Inflammatory macrophage (primary cell): ENCODE results near the gene LAGE3.

Source experiments
- DNase-seq, 2 donors: peaks; one replicate each; pipeline ENCODE4 v3.0.0-alpha.2; 2020 to 2022

Gene LAGE3

DNA sequence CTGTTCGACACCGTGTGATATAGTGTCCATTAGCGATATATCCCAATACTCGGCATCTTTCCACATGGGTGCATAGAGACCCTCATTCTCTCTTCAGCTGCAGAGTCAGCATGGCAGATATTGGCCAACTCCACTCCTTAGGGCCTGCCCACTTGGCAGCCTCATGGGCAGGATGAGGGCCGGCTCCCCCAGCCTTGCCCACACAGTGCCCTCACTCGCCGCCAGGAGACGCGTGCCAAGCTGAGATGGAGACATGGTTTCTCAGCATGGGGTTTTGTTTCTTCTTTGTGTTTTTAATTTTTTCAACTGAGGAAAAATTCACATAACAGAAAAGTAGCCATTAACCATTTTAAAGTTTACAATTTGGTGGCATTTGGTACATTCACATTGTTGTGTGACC lies 26.3 kb downstream of the LAGE3 start:
- DNase-seq: no peak

DNA sequence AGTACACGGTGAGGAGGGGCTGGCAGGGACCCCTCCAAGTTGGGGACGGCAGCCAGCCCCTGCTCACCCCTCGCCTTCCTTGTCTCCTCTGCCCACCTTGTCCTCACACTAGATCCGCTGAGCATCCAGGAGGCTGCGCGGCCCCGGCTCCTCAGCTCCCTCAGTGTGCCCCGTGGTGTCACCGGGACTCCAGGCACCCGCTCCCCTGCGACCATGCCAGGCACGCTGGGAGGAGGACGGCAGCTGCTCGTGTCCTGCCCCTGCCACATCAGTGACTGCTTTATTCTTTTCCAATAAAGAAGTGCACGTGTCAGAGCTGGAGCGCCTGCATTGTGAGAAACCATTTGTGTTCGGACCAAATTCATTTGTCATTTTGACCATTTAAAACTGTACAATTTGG lies 28.8 kb downstream of the LAGE3 start:
- DNase-seq: no peak

DNA sequence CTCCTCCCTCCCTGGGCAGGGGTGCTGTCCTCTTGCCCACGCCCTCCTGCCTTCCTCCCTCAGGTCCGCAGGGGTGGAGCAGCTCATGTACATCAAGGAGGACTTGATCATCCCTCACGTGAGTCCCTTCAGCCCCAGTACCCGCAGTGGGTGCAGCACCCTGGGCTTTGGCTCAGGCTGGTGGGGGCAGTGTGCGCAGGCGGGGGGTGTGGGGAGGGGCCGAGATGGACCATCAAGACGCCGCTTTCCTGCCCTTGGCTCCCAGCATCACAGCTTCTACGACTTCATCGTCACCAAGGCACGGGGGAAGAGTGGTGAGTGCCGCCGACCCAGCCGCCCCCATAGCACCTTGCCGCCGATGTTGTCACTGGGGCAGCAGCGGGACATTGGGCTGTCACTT lies 29.5 kb downstream of the LAGE3 start:
- DNase-seq: no peak

DNA sequence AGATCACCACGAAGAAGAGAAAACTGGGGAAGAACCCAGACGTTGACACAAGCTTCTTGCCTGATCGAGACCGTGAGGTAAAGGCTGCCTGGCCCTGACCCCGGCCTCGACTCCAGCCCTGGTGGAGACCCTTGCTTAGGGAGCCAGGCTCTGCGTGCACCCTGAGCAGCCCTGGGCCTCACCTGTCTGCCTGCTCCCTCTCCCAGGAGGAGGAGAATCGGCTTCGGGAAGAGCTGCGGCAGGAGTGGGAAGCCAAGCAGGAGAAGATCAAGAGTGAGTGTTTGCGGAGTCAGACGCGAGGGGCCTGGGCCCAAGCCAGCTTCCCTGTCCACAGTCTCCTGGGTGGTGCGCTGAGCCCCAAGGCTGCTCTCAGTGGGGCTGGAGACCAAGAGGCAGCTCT lies 30.6 kb downstream of the LAGE3 start:
- DNase-seq: no peak

DNA sequence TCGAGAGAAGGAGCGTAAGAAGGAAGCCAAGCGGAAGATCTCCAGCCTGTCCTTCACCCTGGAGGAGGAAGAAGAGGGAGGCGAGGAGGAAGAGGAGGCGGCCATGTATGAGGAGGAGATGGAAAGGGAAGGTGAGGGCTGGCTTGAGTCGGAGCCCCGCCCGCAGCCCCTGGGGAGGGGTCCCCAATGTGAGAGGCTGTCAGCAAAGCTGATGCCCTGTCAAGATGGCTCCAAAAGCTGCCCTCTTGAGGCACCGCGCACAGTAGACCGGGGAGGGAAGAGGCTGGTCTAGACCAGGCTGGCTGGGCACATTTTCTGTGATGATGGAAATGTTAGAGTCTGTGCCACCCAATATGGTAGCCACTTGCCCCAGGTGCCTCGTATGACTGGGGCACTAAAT lies 32.7 kb downstream of the LAGE3 start:
- DNase-seq: no peak

DNA sequence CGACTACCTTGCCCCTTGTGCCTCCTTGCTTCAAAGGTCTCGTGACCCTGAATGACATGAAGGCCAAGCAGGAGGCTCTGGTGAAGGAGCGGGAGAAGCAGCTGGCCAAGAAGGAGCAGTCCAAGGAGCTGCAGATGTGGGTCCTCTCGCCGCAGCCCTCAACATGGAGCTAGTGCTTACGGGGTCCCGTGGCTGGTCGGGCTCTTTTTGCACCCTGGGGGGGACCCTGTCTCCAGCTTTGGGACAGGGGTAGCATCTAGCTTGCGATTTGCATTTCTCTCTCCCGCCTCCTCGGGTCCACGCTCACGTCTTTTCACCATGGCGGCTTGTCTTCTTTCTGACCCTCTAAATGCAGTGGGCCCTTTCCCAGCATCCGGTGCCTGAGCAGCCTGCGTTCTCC lies 33.3 kb downstream of the LAGE3 start:
- no peak for DNase-seq

DNA sequence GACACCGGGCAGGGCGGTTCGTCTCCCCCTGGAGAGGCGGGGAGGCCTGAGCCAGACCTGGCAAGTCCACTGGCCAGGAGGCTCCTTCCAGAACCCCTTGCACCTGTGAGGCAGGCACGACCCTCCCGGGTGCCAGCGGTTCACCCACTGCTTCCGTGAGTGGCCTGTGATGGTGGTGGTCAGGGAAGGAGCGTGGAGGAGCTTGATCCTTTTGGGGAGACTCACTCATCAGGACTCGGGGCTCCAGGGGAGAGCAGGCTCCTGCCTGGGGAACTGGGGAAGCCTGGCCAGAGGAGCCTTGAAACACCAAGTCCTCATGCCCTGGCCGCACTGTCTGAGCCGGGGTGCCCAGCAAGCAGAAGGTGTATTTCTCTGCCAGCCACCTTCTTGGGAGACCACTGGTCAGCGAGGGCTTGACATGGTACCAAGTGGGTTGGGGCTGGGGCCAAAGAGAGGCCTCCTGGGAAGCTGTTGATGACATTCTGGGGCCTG lies 34.3 kb downstream of the LAGE3 start:
- no peak for DNase-seq

DNA sequence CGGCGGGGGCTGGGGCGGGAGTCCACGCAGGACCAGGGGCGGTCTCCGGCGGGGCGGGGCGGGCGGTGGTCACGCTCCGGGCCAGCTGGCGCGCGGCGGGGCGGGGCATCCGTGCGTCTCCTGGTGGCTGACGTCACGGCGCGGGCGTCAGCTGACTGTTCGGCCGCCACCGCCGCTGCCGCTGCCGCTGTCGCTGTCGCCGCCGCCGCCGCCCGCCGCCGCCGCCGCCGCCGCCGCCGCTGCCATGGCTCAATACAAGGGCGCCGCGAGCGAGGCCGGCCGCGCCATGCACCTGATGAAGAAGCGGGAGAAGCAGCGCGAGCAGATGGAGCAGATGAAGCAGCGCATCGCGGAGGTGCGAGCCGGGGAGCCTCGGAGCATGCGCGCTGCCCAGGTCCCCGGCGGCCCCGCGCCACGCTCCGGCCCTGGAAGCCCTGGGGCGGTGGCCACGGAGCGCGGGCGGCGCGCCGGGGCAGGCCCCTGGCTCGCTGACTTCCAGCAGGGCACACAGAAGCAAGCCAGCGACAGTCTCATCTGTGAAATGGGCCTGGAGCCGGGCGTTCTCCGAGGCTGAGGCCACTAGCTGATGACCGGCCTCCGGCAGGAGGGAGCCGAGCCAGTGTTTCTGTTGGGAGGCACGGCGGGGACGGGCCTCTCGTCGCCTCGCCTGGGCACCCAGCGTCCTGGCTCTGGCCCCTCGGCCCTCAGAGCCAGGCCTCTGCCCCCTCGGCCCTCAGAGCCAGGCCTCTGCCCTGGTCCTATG lies 34.9 kb downstream of the LAGE3 start, which contains the start of gene FAM50A:
FAM50A (plus strand) TSS at position 150 of the 763 bp plus-strand sequence; CDS start at position 245, 95 bp downstream.
- DNase-seq: peak; percentile 55 to 80

DNA sequence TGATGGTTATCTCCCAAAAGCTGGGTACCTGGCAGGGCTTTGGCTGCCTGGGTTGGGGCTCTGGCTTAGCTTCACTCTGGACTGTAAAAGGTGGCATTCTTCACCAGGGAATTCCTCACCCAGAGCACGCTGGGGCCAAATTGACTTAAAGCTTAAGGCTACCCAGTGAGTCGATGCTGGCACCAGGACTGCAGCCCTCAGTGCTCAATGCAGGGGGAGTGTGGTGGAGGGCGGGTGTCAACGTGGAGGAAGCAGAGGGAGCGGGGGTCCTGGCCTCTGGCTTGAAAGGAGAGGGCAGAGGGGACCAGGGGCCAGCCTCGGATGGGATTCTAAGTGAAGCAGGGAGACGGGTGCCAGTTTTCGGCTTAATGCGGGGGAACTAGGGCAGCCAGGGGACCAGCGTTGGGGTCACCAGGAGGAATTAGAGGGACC lies 35.6 kb downstream of the LAGE3 start:
- DNase-seq: no peak

DNA sequence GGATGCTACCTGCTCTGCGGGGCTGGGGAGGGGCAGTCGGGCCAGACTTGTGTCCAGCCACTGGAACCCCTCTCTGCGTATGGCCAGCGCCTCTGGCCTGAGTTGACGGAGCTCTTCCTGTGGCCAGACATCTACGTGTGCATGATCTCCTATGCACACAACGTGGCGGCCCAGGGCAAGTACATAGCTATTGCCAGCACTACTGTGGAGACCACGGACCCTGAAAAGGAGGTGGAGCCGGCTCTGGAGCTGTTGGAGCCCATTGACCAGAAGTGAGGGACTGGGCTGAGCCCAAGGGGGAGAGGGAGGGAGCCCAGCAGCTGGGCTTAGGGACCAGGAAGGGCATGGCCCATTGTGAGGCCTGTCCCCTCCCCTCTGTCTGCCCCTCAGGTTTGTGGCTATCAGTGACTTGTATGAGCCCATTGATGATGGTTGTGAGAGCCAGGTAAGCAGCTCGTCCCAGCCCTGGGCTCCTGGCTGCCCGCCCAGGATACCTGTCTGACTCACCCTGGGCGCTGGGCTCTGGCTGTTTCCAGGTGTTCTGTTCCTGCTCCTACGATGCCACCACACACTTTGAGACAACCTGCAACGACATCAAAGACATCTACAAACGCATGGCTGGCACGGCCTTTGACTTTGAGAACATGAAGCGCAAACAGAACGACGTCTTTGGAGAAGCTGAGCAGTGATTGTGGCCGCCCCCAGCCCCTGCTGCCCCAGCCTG lies 36.9 kb downstream of the LAGE3 start:
- no peak for DNase-seq

DNA sequence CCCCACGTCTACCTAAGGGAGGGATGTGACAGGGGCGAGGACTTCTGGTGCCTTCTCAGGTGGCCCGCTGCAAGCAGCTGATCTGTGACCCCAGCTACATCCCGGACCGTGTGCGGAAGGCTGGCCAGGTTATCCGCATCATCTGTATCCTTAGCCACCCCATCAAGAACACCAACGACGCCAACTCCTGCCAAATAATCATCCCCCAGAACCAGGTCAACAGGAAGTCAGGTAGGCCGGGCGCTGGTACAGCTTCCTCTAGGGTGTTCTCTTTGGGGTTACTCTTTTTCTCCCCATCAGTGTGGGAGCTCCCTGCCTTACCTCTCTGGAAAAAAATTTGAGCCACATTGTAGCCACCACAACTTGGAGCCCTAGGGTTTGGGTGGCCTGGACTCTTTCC lies 37.5 kb downstream of the LAGE3 start:
- no peak for DNase-seq

DNA sequence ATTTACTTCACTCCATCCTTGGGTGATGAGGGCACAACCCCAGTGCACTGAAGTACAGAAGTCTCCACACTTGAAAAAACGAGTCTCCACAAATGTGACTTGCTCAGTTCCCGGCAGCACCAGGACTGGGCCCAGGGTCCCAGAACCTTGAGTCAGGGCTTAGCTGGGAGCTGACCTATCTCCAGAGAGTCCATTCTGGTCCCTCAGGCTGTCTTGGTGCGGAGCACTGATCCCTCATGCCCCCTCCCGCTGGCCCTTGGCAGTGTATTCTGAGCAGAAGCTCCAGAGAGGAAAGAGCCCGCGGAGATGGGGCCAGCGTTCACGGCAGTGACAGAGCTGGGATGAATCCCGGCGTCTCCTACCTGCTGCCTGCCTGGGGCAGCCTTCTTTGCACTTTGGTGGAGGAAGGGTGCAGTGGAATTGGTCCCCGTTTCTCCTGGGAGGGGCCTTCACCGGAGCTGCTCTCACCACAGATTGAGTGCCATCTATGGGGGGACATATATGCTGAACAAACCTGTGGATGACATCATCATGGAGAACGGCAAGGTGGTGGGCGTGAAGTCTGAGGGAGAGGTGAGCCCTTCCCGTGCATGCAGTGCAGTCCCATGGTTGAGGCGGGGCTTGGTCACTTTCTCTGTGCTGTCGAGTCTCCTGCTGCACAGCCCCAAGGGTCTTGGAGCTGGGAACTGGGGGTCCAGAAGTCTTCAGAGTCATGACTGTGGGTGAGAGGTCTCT lies 38.3 kb downstream of the LAGE3 start:
- no peak for DNase-seq

DNA sequence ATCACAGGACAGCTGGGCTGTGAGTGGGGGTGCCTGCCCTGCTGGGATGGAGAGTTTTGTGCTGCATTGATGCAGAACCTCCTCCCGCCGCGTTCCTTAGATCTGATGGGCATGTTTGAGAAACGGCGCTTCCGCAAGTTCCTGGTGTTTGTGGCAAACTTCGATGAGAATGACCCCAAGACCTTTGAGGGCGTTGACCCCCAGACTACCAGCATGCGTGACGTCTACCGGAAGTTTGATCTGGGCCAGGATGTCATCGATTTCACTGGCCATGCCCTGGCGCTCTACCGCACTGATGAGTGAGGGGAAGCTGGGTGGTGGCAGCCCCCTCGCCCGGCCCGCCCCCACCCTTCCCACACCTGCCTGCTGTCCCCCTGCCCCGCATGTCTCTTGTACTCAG lies 39.2 kb downstream of the LAGE3 start:
- DNase-seq: no peak

DNA sequence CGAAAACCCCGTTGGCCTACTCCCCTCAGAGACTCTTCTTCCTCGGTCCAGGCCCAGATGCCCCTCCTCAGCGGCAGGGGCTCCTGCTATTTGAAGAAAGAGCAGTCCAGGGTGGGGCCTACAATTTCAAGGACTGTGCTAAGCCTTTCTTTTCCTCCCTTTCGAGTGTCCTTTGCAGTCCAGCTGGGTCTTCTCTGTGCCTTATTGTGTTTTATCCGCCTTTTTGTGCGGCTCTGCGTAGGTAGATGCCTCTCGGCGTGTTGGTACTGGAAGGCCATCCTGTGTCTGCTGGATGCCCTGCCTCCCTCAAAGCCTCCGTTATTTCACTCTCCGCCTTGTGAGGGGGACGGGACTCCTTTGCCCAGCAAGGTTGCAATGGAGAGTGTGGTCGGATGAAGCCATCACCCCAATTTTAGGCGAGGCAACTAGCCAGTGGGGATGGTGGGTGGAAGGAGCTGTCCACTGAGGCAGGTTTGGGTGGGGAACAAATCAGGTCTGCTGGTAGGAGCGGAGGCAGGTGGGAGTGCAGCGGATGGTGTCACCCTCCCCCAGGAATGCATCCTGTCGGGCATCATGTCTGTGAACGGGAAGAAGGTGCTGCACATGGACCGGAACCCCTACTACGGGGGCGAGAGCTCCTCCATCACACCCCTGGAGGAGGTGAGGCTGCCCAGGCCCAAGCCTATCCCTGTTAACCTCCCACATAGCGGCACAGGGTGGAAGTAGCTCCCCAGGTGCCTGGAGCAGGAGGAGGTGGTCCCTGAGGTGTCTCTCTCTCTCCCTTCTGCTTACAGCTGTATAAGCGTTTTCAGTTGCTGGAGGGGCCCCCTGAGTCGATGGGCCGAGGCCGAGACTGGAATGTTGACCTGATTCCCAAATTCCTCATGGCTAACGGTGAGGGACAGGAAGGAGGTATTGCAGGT lies 40.8 kb downstream of the LAGE3 start:
- DNase-seq: no peak

DNA sequence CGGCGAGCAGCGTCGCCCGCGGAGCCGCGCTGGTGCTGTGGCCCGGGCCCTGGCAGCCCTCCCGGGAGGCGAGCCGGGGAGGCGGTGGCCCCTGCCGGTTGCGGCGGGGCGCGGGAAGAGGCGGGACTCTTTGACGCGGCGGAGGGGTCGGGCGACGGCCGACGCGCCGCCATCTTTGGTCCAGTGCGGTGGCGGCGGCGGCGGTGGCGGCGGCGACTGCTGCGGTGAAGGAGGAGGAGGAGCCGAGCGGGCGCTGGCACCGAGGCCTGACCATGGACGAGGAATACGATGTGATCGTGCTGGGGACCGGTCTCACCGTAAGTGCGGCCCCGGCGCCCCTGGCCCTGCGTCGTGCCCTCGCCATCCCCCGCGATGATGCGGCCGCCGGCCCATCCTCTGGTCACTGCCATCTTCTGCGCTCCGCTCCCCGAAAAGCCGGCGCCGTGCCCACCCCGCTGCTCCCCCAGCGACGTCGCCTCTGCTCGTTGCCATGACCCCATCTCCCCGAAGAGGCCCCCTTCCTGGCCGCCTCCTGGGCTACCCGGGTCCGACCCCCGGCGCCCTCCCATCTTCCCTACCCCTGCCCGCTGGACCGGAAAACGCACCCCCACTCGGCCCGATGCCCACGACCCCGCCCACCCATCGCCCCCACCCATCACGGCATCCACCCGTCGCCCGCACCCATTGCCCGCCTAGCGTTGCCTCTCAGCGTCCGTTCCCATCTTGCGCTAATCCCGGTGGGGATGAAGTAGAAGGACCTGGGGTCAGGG lies 41.9 kb downstream of the LAGE3 start, which contains the start of gene GDI1:
GDI1 (plus strand) TSS at position 172 of the 770 bp plus-strand sequence; CDS start at position 273, 101 bp downstream.
- peak in 1 of 2 donors; percentile 37 for DNase-seq

DNA sequence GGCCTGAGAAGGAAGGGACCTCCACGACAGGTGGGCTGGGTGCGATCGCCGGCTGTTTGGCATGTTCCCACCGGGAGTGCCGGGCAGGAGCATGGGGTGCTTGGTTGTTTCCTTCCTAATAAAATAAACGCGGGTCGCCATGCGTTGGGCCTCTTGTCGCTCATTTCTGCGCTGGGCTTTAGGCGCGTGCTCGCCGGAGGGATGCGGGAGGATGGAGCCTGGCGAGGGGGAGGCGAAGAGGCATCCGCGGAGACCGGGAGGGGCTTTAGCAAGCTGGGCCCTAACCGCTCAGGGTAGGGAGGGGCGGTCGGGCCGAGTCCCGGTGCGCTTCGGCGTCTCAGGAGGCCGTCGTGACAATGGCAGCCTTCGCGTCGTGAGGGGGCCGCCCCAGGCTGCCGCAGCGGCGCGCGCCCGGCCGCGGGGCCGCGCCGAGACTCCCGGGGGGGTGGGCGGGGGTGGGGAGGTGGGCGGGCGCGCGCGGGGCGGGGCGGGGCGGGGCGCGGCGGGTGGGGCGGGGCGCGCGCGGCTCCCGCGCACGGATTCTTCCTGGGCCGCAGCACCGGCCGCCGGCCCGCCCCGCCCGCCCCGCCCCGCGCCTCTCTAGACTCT lies 42.6 kb downstream of the LAGE3 start:
- DNase-seq: peak in 1 of 2 donors; percentile 51

DNA sequence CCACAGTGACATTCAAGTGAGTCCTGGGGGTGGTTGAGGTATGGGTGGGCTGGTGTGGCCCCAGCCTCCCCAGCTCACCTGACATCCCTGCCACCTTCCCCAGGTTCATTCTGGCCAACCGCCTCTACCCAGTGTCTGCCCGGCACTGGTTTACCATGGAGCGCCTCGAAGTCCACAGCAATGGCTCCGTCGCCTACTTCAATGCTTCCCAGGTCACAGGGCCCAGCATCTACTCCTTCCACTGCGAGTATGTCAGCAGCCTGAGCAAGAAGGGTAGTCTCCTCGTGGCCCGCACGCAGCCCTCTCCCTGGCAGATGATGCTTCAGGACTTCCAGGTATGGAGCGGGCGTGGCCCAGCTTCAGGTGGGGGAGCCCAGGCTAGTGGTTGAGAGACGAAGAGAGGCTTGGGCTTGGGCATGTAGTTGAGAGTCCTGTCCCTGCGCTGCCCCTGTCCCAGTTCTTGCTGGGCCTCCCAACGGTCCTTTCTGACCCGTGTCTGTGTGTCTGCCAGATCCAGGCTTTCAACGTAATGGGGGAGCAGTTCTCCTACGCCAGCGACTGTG lies 43.8 kb downstream of the LAGE3 start:
- no peak for DNase-seq

DNA sequence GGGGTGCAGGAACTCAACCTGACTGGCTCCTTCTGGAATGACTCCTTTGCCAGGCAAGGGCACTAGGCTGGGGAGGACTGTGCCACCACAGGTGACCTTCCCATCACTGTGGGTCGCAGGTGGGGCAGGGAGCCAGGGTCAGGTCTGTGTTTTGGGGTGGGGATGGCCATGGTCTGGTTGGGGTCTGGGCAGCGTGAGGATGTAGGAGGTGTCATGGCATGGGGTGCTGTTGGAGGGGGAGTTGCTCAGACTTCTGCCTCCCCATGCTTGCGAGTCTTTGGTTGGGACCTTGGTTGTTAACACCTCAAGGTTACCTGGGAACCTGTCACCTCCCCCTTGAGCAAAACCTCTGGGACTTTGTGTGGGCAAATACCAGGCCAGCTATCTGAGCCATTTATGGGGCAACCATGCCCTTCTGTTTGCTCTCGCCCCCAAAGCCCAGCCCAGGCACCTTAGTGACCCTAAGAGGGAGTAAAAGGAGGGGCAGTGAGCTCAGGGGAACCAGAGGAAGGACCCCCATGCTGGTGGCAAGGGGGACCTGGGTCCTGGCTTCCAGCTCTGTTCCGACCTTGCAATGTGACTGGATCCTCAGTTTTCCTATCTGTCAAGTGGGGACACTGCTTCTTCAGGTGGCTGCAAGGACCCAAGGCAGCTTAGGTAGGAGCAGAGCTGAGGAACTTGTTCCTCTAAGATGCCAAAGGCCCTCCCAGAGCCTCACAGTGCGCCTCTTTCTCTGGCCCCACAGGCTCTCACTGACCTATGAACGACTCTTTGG lies 44.5 kb downstream of the LAGE3 start:
- DNase-seq: no peak

DNA sequence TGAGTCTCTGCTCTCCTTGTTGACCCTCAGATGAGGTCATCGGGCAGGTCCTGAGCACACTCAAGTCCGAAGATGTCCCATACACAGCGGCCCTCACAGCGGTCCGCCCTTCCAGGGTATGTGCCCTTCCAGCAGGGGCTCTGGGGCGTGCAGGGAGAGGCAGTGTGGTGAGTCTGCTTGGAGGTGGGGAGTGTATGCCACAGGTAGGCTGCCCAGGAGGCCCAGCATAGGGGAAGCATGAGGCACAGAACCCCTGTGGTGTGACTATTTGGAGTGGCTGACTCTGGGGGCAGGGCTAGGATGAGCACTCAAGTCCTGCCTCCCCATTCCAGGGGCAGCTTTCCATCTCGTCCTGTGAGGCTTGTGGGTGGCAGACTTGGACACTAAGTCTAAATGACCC lies 45.5 kb downstream of the LAGE3 start:
- no peak for DNase-seq

DNA sequence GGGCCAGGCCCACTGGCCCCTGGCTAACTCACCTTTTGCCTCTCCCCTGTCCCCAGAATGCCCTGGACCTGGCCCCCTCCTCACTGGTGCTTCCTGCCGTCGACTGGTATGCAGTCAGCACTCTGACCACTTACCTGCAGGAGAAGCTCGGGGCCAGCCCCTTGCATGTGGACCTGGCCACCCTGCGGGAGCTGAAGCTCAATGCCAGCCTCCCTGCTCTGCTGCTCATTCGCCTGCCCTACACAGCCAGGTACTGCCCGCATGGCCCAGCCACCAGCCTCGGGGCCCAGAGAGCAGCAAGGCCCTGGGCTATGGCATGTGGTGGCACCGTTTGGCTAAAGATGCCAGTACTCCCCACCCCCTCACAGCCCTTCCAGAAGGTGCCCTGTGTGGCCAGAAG lies 46.9 kb downstream of the LAGE3 start:
- no peak for DNase-seq
